Esophagus muscularis mucosa (tissue), 4 donors: ENCODE results near the gene NOSTRIN. TPM values are rescaled to one million over a fixed set of nuclear protein-coding genes. Genes with fewer than 3 reads are reported as not detected.

Source experiments
- DNase-seq: peaks from one replicate; pipeline ENCODE4 v3.0.0-alpha.2; 2017; ENCODE audit errors: extremely low spot score
- H3K27ac ChIP-seq, 4 donors: fragments of 200-600 bp; sonication (generic); replicated peaks in 1 of 4; 1 replicate in 3 of 4; 2 replicates in 1 of 4; pipeline ENCODE4 v1.5.1; 2016 to 2019; ENCODE audit warnings: mild to moderate bottlenecking in 1 of 4
- H3K27me3 ChIP-seq, 4 donors: fragments of 200-600 bp; sonication (generic); one replicate each; pipeline versions ENCODE4 v1.5.1 to v1.6.0; 2016 to 2019
- H3K36me3 ChIP-seq, 4 donors: fragments of 200-600 bp; sonication (generic); one replicate each; pipeline ENCODE4 v1.5.1; 2016 to 2019
- H3K4me1 ChIP-seq, 4 donors: fragments of 200-600 bp; sonication (generic); one replicate each; pipeline ENCODE4 v1.5.1; 2016 to 2019
- H3K4me3 ChIP-seq, 4 donors: fragments of 200-600 bp; sonication (generic); 1 replicate in 2 of 4; 2 replicates in 2 of 4; pipeline ENCODE4 v1.5.1; 2016 to 2019; ENCODE audit warnings: mild to moderate bottlenecking in 4 of 4, moderate library complexity in 1 of 4
- H3K9me3 ChIP-seq, 4 donors: fragments of 200-600 bp; sonication (generic); 1 replicate in 3 of 4; 2 replicates in 1 of 4; pipeline ENCODE4 v1.5.1; 2016 to 2019
- EP300 ChIP-seq: sonication (generic); formaldehyde crosslinking; IDR thresholded peaks from one replicate; pipeline ENCODE4 v1.6.1; 2017; ENCODE audit warnings: antibody characterized with exemption
- POLR2A ChIP-seq: fragments of 450-650 bp; IDR thresholded peaks from one replicate; pipeline ENCODE4 v1.6.1; 2017; ENCODE audit warnings: antibody characterized with exemption, moderate library complexity, mild to moderate bottlenecking, low read depth
- POLR2AphosphoS5 ChIP-seq, 2 donors: sonication (generic); formaldehyde crosslinking; IDR thresholded peaks; one replicate each; pipeline ENCODE4 v1.6.1; 2017; ENCODE audit warnings: antibody characterized with exemption in 2 of 2
- WGBS: methylation state at CpG from one replicate; pipeline ENCODE4 v1.1.5; 2018; 5-methylcytosine and 5-hydroxymethylcytosine counted together
- intact Hi-C: fragments of 100-400 bp; cut with DNase I; formaldehyde crosslinking; loops from one replicate; pipeline ENCODE4 v1.15.1; 2023
- total RNA-seq, 4 donors: library from RNA; depleted of rRNA; stranded (reverse); fragments of >200 nt; gene quantifications; one replicate each; pipeline versions ENCODE4 v1.1.0 to v1.2.1, GENCODE V29; 2016
- TF ChIP-seq, protein P1 (sequence below), 3 experiments: fragments of 200-600 bp in 2 of 3; fragments of 450-650 bp in 1 of 3; sonication (generic) in 2 of 3; IDR thresholded peaks; one replicate each; pipeline ENCODE4 v1.5.1; 2017 to 2019; ENCODE audit warnings: antibody characterized with exemption in 3 of 3, mild to moderate bottlenecking in 2 of 3, moderate library complexity in 1 of 3

Gene NOSTRIN
- total RNA-seq, 4 donors from 2014 or later = 6.6 to 21.5 (median 16.2) TPM

DNA sequence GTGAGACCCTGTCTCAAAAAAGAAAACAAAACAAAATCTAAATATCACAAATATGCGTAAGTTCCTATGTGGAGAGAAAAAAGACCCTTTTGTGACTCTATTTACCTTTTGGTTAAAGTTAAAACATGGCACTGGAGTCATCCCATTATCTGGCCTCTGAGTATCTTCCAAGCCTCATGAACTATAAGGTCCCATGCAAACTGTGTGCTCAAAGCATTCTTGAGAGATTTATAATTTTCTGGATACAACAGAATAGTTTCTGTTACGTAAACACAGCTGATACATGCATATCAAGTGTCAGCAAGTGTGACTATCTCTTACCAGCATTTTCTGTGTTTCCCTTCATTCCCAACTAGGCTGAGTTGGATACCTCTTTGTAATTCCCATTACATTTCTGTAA is 8.8 kb upstream of the NOSTRIN start:
- Histone ChIP-seq H3K4me3 (no peak overlapping the region), H3K4me1 (peaks cover 0 to 14% (median 3%) of the 10 kb centered on the region in 4 donors), H3K27ac (no peak overlapping the region), H3K27me3 (no peaks in the 10 kb centered on the region), H3K36me3 (no peaks in the 10 kb centered on the region), H3K9me3 (no peaks in the 10 kb centered on the region)
- WGBS = 48% methylated on average over 2 of the region's 2 CpGs
- DNase-seq = no peak
- TF ChIP-seq POLR2AphosphoS5 (IDR thresholded peaks at IDR 0.05) (no peak), EP300 (no peak), POLR2A (no peak)
- TF ChIP-seq, protein P1, sequence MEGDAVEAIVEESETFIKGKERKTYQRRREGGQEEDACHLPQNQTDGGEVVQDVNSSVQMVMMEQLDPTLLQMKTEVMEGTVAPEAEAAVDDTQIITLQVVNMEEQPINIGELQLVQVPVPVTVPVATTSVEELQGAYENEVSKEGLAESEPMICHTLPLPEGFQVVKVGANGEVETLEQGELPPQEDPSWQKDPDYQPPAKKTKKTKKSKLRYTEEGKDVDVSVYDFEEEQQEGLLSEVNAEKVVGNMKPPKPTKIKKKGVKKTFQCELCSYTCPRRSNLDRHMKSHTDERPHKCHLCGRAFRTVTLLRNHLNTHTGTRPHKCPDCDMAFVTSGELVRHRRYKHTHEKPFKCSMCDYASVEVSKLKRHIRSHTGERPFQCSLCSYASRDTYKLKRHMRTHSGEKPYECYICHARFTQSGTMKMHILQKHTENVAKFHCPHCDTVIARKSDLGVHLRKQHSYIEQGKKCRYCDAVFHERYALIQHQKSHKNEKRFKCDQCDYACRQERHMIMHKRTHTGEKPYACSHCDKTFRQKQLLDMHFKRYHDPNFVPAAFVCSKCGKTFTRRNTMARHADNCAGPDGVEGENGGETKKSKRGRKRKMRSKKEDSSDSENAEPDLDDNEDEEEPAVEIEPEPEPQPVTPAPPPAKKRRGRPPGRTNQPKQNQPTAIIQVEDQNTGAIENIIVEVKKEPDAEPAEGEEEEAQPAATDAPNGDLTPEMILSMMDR (IDR thresholded peaks at IDR 0.05) = no peak
- intact Hi-C loops = no loop called here

DNA sequence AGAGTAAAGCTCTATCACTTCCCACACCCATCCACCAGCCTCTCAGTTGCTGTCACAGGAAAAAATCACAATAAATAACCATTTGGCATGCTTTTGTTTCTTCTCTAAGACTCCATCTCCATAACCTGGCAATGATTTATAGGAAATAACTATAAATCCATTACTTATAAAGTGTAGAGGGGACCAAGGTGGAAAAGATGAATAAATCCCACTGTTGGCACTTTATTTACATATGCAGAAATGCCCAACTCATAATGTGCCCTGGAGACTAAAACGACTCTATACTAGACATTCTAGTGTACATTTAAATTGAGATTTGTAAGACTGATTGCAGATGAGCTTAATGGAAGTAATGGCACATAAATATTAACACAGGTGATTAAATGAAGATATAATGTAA is 7.5 kb upstream of the NOSTRIN start:
- H3K4me1 ChIP-seq = peaks cover 0 to 14% (median 3%) of the 10 kb centered on the region in 4 donors
- DNase-seq = no peak
- intact Hi-C loops = no loop called here
- 60% methylated on average over 1 of the region's 1 CpG for WGBS
- no peak overlapping the region for H3K4me3 ChIP-seq
- no peaks in the 10 kb centered on the region for H3K9me3 ChIP-seq
- no peaks in the 10 kb centered on the region for H3K27me3 ChIP-seq
- H3K36me3 ChIP-seq = no peaks in the 10 kb centered on the region
- no peak overlapping the region for H3K27ac ChIP-seq
- TF ChIP-seq POLR2AphosphoS5 (IDR thresholded peaks at IDR 0.05) (no peak), POLR2A (no peak)
- TF ChIP-seq, protein P1 (IDR thresholded peaks at IDR 0.05) = no peak

DNA sequence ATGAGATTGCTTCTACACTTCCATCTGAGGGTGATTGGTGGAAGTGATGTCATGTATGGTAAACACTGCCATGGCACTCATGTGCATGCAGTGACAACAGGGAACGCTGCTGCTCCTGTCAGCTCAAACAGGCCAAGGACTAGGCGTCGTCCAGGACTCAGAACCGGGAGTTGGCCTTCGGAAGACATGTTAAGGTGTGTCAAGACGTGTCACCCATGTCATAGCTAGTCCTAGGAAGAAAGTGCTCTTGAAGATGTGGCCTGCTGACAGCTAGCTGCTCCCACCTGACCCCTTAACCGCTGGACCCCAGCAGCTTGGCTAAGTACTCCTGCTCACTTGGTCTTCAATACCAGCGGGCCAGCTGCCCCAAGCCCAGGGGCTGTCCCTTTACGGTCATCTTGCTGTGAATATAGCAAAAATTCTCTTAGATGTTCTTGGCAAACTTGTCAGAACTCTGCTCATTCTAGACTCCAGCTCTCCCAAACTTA is 6.3 kb upstream of the NOSTRIN start:
- Histone ChIP-seq H3K4me1 (peaks cover 0 to 14% (median 3%) of the 10 kb centered on the region in 4 donors), H3K27ac (peak overlapping the region in 2 of 4 donors; percentile 43 to 53), H3K4me3 (no peak overlapping the region), H3K9me3 (no peaks in the 10 kb centered on the region), H3K36me3 (no peaks in the 10 kb centered on the region), H3K27me3 (no peaks in the 10 kb centered on the region)
- no peak for DNase-seq
- WGBS = 90% methylated on average over 9 of the region's 9 CpGs
- intact Hi-C loops = no loop called here
- no peak for TF ChIP-seq POLR2A
- no peak for TF ChIP-seq EP300
- no peak for TF ChIP-seq POLR2AphosphoS5 (IDR thresholded peaks at IDR 0.05)
- TF ChIP-seq, protein P1 (IDR thresholded peaks at IDR 0.05) = no peak

DNA sequence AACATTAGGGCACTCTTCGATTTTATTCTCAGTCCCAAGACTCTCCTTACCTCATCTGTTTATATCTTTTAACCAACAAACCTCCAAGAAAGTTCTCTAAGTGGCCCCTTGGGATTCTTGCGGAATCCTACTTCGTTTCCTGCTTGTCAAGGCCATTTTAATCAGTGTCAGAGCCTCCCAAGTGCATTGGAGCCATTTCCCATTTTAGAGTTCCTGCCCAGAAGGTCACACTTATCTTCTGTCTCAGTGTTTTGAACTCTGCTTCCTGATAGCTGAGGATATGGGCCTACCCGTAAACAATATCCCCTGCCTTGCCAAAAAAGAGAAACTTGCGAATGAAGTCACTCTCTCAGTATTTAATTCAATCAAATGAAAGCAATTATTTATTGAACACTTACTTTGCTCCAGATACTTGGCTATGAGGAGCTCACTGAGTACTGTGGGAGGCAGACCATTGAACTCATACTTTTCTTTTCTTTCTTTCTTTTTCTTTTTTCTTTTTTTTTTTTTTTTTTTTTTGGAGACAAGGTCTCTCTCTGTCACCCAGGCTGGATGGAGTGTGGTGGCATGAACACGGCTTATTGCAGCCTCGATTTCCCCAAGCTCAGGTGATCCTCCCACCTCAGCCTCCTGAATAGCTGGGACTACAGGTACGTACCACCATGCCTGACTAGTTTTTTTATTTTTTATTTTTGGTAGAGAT is 5.7 kb upstream of the NOSTRIN start:
- DNase-seq = no peak
- H3K9me3 ChIP-seq = no peaks in the 10 kb centered on the region
- TF ChIP-seq, protein P1 (IDR thresholded peaks at IDR 0.05) = no peak
- TF ChIP-seq POLR2AphosphoS5 (IDR thresholded peaks at IDR 0.05) (peak; percentile 34 to 50), EP300 (no peak), POLR2A (no peak)
- intact Hi-C loops = no loop called here
- no peak overlapping the region for H3K4me3 ChIP-seq
- 71% methylated on average over 8 of the region's 8 CpGs for WGBS
- no peaks in the 10 kb centered on the region for H3K27me3 ChIP-seq
- H3K27ac ChIP-seq = peak overlapping the region in 2 of 4 donors; percentile 43 to 53
- H3K36me3 ChIP-seq = no peaks in the 10 kb centered on the region
- peaks cover 0 to 20% (median 3%) of the 10 kb centered on the region in 4 donors for H3K4me1 ChIP-seq

DNA sequence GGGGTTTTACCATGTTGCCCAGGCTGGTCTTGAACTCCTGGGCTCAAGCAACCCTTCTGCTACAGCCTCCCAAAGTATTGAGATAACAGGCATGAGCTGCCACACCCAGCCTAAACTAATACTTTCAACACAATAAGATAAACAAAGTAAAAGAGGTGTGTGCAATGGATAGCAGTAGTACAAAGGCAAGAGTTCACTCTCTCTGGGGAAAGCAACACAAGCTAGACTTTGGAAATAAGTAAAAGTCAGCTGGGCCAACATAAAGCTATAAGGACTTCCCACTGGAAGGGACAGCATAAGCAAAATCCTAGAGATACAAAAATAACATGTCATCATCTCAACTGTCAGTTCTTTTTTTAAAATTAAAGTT is 5.2 kb upstream of the NOSTRIN start:
- TF ChIP-seq POLR2A (no peak), EP300 (no peak), POLR2AphosphoS5 (IDR thresholded peaks at IDR 0.05) (no peak)
- TF ChIP-seq, protein P1 (IDR thresholded peaks at IDR 0.05) = no peak
- Histone ChIP-seq H3K4me1 (peaks cover 0 to 20% (median 3%) of the 10 kb centered on the region in 4 donors), H3K36me3 (no peaks in the 10 kb centered on the region), H3K27me3 (no peaks in the 10 kb centered on the region), H3K9me3 (no peaks in the 10 kb centered on the region), H3K4me3 (no peak overlapping the region), H3K27ac (no peak overlapping the region)
- DNase-seq = no peak
- intact Hi-C loops = no loop called here
